Mesodermal cell (in vitro differentiated cells): Measurements from ENCODE around the gene TSHB. TPM values are rescaled to one million over a fixed set of nuclear protein-coding genes. Genes with fewer than 3 reads are reported as not detected.
"Not testable (repeated sequence)": the region's sequence is repeated elsewhere in the genome, so short reads cannot be mapped to it uniquely, and the experiment has no call there.

Source experiments
- H3K27ac ChIP-seq: 2 replicates; pipeline ENCODE4 v1.7.0; 2013; ENCODE audit warnings: mild to moderate bottlenecking, low read depth, low read length, moderate library complexity; ENCODE audit not compliant: severe bottlenecking
- H3K36me3 ChIP-seq: 2 replicates; pipeline ENCODE4 v1.7.1; 2013; ENCODE audit warnings: mild to moderate bottlenecking, low read length, moderate library complexity; ENCODE audit not compliant: control insufficient read depth, insufficient read depth
- H3K4me1 ChIP-seq: one replicate; pipeline ENCODE4 v1.7.1; 2013; ENCODE audit warnings: mild to moderate bottlenecking, low read length; ENCODE audit not compliant: insufficient read depth, control insufficient read depth, poor library complexity, severe bottlenecking
- H3K4me3 ChIP-seq: 2 replicates; pipeline ENCODE4 v1.7.0; 2013; ENCODE audit warnings: low read length, control low read depth, mild to moderate bottlenecking; ENCODE audit not compliant: insufficient read depth, poor library complexity, severe bottlenecking; ENCODE audit errors: extremely low read depth
- H3K9me3 ChIP-seq: 2 replicates; pipeline ENCODE4 v1.7.1; 2013; ENCODE audit warnings: mild to moderate bottlenecking, low read length, moderate library complexity; ENCODE audit not compliant: control insufficient read depth
- whole genome bisulfite sequencing, 2 experiments: methylation state at CpG; one replicate each; pipeline ENCODE4 v1.1.5; 2013; ENCODE audit warnings: missing lambda C conversion rate in 2 of 2; ENCODE audit not compliant: insufficient coverage in 2 of 2; 5-methylcytosine and 5-hydroxymethylcytosine counted together
- polyA plus RNA-seq, 2 experiments: library from polyadenylated mRNA; stranded (reverse); fragments of 50-300 nt; gene quantifications; one replicate each; pipeline ENCODE4 v1.2.3, GENCODE V29; 2013

Gene TSHB
- polyA plus RNA-seq (2013, experiment 1 of 2): not detected
- polyA plus RNA-seq (2013, experiment 2 of 2): not detected

DNA sequence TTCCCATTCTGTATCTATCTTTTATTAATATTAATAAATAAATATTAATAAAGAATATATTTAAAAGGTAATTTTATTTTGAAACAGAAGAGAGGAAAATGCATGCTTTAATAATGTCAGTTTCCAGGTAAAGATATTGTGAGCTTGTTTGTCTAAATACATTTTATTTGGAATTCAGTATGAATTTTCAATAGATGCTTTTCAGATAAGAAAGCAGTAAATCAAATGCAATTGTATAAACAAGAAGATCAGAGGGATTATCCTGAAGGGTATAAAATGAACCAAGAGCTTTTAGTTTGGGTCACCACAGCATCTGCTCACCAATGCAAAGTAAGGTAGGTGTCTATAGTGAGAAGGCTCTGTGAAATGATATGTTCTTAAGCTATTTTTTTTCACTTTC lies at the start of gene TSHB:
TSS of gene TSHB (plus strand) at position 301 of the 400 bp plus-strand sequence. CDS start 3,537 bp downstream, outside the sequence.
- Histone ChIP-seq H3K9me3 (no peaks in the 10 kb centered on the region), H3K36me3 (no peaks in the 10 kb centered on the region), H3K4me1 (no peaks in the 10 kb centered on the region), H3K27ac (no peak within 1 kb of the TSS), H3K4me3 (no peak within 1 kb of the TSS)

DNA sequence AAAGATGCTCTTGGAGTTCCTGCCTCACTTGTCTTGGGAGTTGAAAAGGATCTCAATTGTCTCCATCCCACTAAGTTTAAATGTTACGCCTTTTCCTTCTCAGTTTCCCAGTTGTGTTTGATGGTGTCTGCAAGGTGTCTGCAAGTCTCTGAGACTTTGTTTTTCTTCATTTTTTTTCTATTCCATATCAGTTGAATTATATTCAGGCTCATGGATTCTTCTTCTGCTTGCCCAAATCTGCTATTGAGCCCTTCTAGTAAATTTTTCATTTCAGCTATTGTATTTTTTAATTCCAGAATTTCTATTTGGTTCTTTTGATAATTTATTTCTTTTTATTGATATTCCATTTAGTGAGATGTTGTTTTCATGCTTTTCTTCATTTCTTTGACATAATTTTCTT lies 47.4 kb upstream of the TSHB start:
- WGBS, 2 experiments: no CpG with 5 or more reads among the region's 1 CpG
- H3K9me3 ChIP-seq: no peaks in the 10 kb centered on the region
- H3K4me3 ChIP-seq: no peak overlapping the region
- no peaks in the 10 kb centered on the region for H3K4me1 ChIP-seq
- H3K27ac ChIP-seq: no peak overlapping the region
- H3K36me3 ChIP-seq: no peaks in the 10 kb centered on the region

DNA sequence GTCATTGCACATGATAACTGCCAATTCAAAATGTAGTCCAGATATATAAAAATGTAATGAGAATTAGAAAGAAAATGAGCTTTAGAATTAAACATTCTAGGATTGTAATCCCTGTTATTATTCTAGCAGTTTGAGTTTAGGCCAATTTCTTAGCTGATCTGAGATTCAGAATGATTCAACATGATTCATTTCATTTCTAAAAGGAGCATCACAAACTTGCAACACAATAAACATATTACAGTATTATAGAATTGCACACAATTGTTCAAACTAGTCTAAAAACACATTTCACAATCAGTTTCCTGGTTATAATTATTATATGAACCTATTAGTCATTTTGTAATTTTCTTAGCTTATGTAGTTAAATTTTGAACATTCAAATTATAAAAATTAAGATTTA lies 43.3 kb upstream of the TSHB start:
- H3K4me1 ChIP-seq: no peaks in the 10 kb centered on the region
- no peaks in the 10 kb centered on the region for H3K36me3 ChIP-seq
- H3K27ac ChIP-seq: no peak overlapping the region
- no peak overlapping the region for H3K4me3 ChIP-seq
- peaks cover 4% of the 10 kb centered on the region for H3K9me3 ChIP-seq

- Histone ChIP-seq H3K9me3 (peaks cover 4% of the 10 kb centered on the region), H3K4me1 (no peaks in the 10 kb centered on the region), H3K36me3 (no peaks in the 10 kb centered on the region), H3K27ac (no peak overlapping the region), H3K4me3 (no peak overlapping the region)
- WGBS, 2 experiments: no CpG with 5 or more reads among the region's 1 CpG
Observed at GRCh38 chr1:114988095-114988494, 41.5 kb upstream of the TSHB start.

- Histone ChIP-seq H3K27ac (no peak overlapping the region), H3K4me1 (no peaks in the 10 kb centered on the region), H3K9me3 (no peaks in the 10 kb centered on the region), H3K36me3 (no peaks in the 10 kb centered on the region), H3K4me3 (no peak overlapping the region)
Observed at GRCh38 chr1:114997510-114998289, 31.9 kb upstream of the TSHB start.

- Histone ChIP-seq H3K36me3 (no peaks in the 10 kb centered on the region), H3K4me1 (no peaks in the 10 kb centered on the region), H3K4me3 (no peak overlapping the region), H3K9me3 (no peaks in the 10 kb centered on the region), H3K27ac (no peak overlapping the region)
- 83% methylated on average over 1 of the region's 2 CpGs; no CpG with 5 or more reads in 1 of the 2 experiments for WGBS, 2 experiments
Observed at GRCh38 chr1:115006191-115006590, 23.4 kb upstream of the TSHB start.

- 77 to 100% methylated on average over 1 of the region's 1 CpG for WGBS, 2 experiments
- H3K9me3 ChIP-seq: no peaks in the 10 kb centered on the region
- H3K4me1 ChIP-seq: no peaks in the 10 kb centered on the region
- H3K27ac ChIP-seq: no peak overlapping the region
- H3K36me3 ChIP-seq: no peaks in the 10 kb centered on the region
- H3K4me3 ChIP-seq: no peak overlapping the region
Observed at GRCh38 chr1:115012006-115012405, 17.6 kb upstream of the TSHB start.

DNA sequence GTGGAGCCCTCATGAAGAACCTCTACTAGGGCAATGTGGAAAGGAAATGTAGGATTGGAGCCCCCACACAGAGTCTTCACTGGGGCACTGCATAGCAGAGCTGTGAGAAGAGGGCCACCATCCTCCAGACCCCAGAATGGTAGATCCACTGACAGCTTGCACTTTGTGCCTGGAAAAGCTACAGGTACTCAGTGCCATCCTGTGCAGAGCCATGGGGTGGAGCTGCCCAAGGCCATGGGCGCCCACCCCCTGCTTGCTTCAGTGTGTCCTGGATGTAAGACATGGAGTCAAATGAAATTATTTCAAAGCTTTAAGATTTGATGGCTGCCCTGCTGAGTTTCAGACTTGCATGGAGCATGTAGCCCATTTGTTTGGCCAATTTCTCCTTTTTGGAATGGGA lies 17.2 kb upstream of the TSHB start:
- no peaks in the 10 kb centered on the region for H3K9me3 ChIP-seq
- no peak overlapping the region for H3K27ac ChIP-seq
- no peaks in the 10 kb centered on the region for H3K36me3 ChIP-seq
- H3K4me1 ChIP-seq: no peaks in the 10 kb centered on the region
- H3K4me3 ChIP-seq: no peak overlapping the region
- 71 to 88% methylated on average over 1 of the region's 1 CpG for WGBS, 2 experiments

- Histone ChIP-seq H3K4me1 (no peaks in the 10 kb centered on the region), H3K4me3 (no peak overlapping the region), H3K27ac (no peak overlapping the region), H3K36me3 (no peaks in the 10 kb centered on the region), H3K9me3 (no peaks in the 10 kb centered on the region)
- WGBS, 2 experiments: 100% methylated on average over 1 of the region's 2 CpGs; no CpG with 5 or more reads in 1 of the 2 experiments
Observed at GRCh38 chr1:115013792-115014191, 15.8 kb upstream of the TSHB start.

DNA sequence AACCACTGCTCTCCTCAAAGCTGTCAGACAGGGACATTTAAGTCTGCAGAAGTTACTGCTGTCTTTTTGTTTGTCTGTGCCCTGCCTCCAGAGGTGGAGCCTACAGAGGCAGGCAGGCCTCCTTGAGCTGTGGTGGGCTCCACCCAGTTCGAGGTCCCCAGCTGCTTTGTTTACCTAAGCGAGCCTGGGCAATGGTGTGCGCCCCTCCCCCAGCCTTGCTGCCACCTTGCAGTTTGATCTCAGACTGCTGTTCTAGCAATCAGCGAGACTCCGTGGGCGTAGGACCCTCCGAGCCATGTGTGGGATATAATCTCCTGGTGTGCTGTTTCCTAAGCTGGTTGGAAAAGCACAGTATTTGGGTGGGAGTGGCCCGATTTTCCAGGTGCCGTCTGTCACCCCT lies 10.1 kb upstream of the TSHB start:
- not testable (repeated sequence) for H3K4me3 ChIP-seq, H3K36me3 ChIP-seq, H3K9me3 ChIP-seq, H3K27ac ChIP-seq, H3K4me1 ChIP-seq
- 82 to 90% methylated on average over 5 of the region's 9 CpGs for WGBS, 2 experiments

- H3K36me3 ChIP-seq: no peaks in the 10 kb centered on the region
- H3K4me3 ChIP-seq: no peak overlapping the region
- no peak overlapping the region for H3K27ac ChIP-seq
- WGBS, 2 experiments: 67% methylated on average over 1 of the region's 1 CpG; no CpG with 5 or more reads in 1 of the 2 experiments
- no peaks in the 10 kb centered on the region for H3K4me1 ChIP-seq
- H3K9me3 ChIP-seq: no peaks in the 10 kb centered on the region
Observed at GRCh38 chr1:115021145-115021544, 8.5 kb upstream of the TSHB start.
